Stimulated activated CD4-positive, alpha-beta T cell treated with anti-CD3 and anti-CD28 coated beads, Interleukin-12 subunit alpha, Interleukin-12 subunit beta, amount 100 ng/mL, for 4 hours (primary cell): Measurements from ENCODE around the gene LDLRAD2.

Source experiments
- DNase-seq: peaks from one replicate; pipeline ENCODE4 v3.0.0-alpha.2; 2020

The LDLRAD2 gene

DNA sequence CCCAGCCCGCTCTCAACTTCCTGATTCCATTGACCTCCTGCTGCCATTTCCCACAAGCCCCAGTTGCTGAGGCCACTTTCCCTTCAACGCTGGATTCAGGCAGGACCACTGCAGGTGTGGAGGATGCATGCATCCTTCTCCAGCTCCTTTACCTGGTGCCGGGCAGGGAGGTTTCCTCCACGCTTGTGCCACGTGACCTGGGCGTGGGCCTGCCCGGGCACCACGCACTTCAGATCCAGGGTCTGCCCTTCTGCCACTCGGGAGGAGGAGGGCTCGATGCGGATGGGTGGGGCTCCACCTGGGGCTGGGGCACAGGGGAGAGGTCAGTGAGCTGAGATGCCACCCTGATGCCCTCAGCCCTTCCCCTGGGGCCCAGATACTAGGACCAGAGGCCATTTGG, 31.9 kb downstream of the LDLRAD2 start:
- DNase-seq, result no peak

DNA sequence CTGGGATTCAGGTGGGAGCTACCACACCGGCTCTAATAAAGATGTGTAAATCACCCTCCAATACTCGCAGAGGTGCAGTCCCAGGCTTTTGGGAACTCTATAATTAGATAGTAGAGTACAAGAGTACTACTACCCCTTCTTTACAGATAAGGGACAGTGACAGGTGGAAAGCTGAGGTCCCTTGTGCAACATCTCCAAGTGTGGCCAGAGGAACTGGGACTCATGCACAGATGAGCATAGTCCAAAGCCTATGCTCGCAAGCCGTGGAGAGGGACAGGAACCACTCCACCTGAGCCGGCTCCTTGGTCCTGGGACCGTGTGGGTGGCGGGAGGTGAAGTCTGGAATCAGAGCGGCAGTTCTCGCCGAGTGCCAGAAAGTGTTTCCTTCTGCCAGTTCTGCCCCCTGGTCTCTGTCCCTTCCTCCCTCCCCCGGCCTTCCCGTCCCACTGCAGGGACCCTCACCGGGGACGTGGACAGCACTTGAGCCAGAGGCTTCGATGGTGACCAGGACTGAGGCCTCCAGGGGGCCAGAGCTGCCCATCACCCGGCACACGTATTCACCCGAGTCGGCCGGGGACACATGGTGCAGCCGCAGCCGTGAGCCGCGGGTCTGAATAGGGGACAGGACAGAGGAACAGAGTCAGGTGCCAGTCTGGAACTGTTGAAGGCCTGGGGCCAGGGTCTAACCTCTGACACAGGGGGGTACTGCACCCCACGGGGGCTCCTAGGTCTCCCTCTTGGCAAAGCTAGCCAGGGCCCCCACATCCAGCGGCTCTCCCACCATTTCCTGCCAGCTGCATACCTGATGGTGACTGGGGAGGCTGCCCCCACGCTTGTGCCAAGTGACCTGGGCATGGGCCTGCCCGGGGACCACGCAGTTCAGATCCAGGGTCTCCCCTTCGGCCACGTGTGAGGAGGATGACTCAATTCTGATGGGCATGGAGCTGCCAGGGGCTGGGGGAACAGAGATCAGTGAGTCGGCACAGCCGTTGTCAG, 33.9 kb downstream of the LDLRAD2 start:
- DNase-seq, result no peak

- DNase-seq, result no peak
Observed at GRCh38 chr1:21847223-21848205, 35.4 kb downstream of the LDLRAD2 start.

DNA sequence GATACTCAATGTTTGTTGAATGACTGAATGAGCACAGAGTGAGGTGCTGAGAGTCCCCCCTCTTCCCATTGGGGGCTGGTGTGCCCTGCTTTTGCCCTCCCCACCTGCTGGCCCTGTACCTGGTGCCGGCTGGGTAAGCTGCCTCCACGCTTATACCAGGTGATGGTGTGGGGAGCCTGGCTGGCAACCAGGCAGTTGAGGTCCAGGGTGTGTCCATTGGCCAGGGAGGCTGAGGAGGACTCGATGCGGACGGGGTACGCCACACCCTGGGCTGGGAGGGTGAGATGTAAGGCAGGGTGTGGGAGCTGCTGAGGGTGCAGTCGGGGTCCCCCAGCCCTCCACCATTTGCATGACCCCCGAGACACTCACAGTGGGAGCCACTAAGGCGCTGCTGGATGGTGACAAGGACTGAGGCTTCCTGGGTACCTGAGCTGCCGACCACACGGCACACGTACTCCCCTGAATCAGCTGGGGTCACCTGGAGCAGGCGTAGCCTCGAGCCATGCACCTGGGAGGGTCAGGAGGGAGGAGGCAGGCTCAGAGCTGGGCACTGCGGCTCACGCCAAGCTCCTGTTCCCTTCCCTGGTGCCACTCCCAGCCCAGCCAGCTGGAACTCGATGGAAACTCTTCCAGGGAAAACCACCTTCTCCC, 36.6 kb downstream of the LDLRAD2 start:
- no peak for DNase-seq

- DNase-seq, result no peak
Observed at GRCh38 chr1:21849909-21850576, 38.0 kb downstream of the LDLRAD2 start.

GRCh38 chr1:21851430-21852250, 39.6 kb downstream of the LDLRAD2 start:
- DNase-seq, result no peak

DNA sequence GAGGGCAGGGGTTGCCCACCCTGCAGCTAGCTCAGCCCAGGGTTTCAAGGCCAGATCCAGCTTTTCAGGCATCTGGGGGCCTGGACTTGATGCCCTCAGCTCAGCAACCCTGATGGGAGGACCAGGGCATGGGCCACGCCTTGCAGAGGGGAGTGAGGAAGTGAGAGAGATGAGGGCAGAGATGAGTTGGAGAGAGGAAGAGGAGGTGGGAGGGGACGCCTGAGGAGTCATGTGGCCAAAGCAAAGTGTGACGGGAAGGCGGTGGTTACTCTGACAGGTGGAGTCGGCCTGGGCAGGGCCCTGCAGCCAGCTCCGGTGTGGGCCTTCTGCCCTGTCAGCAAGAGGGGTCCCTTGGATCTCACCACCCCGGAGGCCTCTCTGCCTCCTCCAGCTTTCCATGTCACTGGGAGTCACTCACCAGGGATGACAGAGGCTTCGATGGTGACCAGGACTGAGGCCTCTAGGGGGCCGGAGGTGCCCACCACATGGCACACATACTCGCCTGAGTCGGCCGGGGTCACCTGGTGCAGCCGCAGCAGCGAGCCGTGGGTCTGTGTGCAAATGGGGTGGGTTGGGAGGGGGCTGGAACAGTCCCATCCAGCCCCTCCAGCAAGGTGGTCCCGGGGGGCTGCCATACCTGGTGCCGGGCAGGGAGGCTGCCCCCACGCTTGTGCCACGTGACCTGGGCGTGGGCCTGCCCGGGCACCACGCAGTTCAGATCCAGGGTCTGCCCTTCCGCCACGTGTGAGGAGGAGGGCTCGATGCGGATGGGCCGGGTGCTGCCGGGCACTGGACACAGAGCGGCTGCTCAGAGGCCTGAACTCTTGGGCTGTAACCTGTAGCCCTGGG, 40.4 kb downstream of the LDLRAD2 start:
- no peak for DNase-seq

DNA sequence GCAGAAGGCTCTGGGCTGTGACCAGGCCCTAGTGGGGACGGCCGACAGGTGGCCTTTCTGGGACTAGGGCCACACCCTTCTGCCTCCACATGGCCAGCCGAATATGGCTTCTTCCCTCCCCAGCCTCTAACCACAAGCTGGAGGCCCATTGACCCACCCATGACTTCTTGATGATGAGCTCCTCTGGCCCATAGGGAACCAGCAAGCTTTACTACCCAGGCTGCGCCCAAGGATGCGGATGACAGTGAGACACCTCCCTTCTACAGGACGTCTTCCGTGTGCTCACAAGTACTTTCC, 41.0 kb downstream of the LDLRAD2 start:
- DNase-seq, result no peak

DNA sequence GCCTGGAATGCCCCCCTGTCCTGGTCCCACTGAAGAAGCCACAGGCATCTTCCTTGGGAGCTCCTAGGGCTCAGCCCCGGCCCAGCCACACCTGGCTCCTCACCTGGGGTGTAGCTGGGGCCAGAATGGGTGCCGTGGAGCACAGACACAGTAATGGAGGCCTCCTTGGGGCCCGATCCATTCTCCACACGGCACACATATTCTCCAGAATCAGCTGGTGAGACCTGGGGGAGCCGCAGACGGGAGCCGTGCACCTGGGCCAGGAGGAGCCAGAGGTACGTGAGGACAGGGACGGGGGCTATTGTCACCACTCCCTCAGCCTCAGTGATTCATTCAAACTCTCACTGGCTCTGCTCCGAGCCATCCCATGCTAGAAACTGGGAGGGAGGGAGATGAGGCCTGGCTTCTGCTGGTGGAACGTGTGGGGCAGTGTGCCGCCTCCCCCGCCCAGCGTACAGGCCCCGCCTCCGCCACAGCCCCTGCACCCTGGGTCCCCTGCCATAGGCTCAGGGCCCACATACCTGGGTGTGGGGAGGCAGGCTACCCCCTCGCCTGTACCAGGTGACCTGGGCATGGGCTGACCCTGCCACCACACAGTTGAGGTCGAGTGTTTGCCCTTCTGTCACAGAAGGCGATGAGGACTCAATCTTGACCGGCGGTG, 42.2 kb downstream of the LDLRAD2 start:
- DNase-seq, result no peak

DNA sequence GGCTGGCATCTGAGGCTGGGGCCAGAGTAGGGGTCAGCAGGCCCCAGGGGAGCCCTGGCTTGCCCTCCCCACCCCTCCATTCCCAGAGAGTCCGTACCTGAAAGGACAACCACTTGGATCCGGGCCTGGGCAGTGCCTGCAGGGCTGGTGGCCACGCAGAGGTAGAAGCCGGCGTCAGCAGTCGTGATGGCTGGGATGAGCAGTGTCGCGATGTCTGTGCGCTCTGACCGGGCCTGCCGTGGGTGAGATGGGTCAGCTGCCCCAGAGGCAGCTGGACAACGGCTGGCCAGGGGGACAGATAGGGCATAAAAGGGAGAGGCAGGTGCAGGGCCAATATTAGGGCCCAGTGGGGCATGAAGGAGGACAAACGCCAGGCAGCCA, 42.7 kb downstream of the LDLRAD2 start:
- DNase-seq, result no peak

DNA sequence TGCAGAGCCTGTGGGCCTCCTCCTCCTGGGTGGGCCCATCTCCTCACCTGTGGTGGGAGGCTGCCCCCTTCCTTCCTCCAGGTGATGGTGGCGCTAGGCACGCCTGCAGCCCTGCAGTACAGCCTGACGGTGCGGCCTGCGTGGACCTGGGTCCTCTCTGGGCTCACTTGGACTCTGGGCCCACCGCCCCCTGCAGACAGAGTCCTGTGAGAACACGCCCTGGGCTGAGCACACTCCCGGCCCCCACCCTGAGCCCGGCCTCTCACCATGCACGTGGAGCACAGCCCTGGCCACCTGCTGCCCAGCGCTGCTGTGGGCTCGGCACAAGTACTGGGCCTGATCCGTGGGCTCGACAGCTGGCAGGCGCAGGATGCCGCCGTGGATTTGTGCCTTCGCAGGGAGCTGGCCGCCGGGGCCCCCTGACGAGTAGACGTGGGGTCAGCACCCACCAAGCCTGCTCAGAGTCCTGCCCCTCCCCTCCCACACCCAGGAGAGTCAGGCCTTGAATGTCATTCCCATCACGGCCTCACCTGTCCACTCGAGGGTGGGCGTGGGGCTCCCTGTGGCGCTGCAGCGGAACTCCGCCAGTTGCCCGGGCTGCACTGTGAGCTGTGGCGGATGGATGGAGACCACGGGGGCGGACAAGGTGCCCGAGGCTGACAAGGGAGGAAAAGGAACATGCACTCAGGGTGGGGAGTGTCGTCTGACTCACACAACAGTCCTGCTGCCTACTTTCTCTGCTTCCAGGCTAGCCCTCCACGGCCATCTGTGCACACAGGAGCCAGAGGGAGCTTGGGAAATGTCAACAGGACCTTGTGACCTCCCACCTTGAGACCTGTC, 43.4 kb downstream of the LDLRAD2 start:
- no peak for DNase-seq

GRCh38 chr1:21857142-21857839, 45.2 kb downstream of the LDLRAD2 start:
- DNase-seq, result no peak

GRCh38 chr1:21857840-21858670, 46.0 kb downstream of the LDLRAD2 start:
- no peak for DNase-seq

DNA sequence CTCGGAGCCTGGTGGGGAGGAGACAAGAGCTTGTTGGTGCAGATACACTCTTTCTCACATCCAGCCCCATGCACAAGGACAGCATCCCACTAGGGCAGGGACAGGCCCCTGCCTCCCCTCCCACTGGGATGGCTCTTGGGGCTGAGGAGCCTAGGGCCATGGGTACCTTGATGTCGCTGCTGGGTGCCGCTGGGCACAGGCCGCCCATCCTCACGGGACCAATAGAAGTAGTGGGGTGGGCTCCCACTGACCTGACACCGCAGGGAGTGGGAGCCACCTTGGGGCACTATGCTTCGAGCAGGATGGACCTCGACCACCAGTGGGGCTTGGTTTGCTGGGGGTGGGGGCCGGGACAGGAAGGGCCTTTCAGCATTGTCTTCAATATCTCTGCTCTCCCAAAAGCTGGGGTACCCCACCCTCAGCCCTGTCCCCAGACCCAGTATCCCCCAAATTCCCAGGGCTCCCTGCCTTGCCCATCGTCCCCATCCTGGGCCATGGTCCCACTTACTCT, 47.7 kb downstream of the LDLRAD2 start:
- DNase-seq, result no peak

DNA sequence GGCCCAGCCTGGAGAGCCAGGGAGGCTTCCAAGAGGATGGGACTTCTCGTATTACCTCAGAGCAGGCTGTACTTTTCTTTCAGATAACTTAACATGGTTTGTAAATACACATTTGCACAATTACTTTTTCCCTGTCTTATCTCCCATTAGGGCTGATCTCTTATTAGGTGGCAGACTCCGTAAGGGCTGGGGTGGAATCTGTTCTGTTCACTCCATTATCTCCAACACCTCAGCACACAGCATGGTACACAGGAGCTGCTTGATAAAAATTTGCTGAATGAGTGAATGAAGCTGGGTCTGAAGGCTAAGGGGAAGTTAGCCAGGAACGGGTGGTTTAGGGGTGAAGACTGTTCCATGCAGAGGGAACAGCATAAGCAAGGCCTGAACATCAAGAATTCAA, 48.9 kb downstream of the LDLRAD2 start:
- DNase-seq, result no peak

GRCh38 chr1:21861602-21862429, 49.8 kb downstream of the LDLRAD2 start:
- DNase-seq, result no peak
